Upper lobe of right lung (tissue), 1 donor: ENCODE data around the gene TBX3. TPM values are rescaled to one million over a fixed set of nuclear protein-coding genes. Genes with fewer than 3 reads are reported as not detected.
A peak's percentile ranks its signal among the peaks of the same experiment; 100 is the strongest.

ENCODE experiments used
- ATAC-seq: fragments of 200-7000 bp; cut with Tn5 transposase; one replicate; pipeline ENCODE4 v1.9.1; 2020; ENCODE audit warnings: mild to moderate bottlenecking, moderate library complexity
- DNase-seq: peaks from one replicate; pipeline ENCODE4 v3.0.0-alpha.2; 2020
- H3K27ac ChIP-seq: fragments of 200-600 bp; one replicate; pipeline ENCODE4 v1.8.0; 2022
- H3K27me3 ChIP-seq: fragments of 200-600 bp; one replicate; pipeline ENCODE4 v1.8.0; 2022; ENCODE audit warnings: mild to moderate bottlenecking
- H3K36me3 ChIP-seq: fragments of 200-600 bp; one replicate; pipeline ENCODE4 v1.8.0; 2022
- H3K4me1 ChIP-seq: fragments of 200-600 bp; one replicate; pipeline ENCODE4 v1.8.0; 2022
- H3K4me3 ChIP-seq: fragments of 200-600 bp; one replicate; pipeline ENCODE4 v1.8.0; 2022; ENCODE audit warnings: mild to moderate bottlenecking
- H3K9me3 ChIP-seq: fragments of 200-600 bp; one replicate; pipeline ENCODE4 v1.8.0; 2022
- intact Hi-C: fragments of 100-400 bp; cut with DNase I; formaldehyde crosslinking; loops from one replicate; pipeline ENCODE4 v1.11.0; 2022
- total RNA-seq: library from RNA; stranded (reverse); fragmentation: NEBNext Ultra II Directional; extraction: Animal tissue kit (Norgen Biotek cat#: 25700); gene quantifications from one replicate; pipeline ENCODE4 v1.2.1, GENCODE V29; 2021
- TF ChIP-seq, protein P1 (sequence below): fragments of 200-600 bp; IDR thresholded peaks from one replicate; pipeline ENCODE4 v1.8.0; 2022; ENCODE audit warnings: antibody characterized with exemption
- donor health status: DM: no; HTN: yes; CAD: no; lungs with severe emphysema.

The TBX3 gene
- total RNA-seq, 1 donor from 2014 or later, result 35.9 TPM

DNA sequence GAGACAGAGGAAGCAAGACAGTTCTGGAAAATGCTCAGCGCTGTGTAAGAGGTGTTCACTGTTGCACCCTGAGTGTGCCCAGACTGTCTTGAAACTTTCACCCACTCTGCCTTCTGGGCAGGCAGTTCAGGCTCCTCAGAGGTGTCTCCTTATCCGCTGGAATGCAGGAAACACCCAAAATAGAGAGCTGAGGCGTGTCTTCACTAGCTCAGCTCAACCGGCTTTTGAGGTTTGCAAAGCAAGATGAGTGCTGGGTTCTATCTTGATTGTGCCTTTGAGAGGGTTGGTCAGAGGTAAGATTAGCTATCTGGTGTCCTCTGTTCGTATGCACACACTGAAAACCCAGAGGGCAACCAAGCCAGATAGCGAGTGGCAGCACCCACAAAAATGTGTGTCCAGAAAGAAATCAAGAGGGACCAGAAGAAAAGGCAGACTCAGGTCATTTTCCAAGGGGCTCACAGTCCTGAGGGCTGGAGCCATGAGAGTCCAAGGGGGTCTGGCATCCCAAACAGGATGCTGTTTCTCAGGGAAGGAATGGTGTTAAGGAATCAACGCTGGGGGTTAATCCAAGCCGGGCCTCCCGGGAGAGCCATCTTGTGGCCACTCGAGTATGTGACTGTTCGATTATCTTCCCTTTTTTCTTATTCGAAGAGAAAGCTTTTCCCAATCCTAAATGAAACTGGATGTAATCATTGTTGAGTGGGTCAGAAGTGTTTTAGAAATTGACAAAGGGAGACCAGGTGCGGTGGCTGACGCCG lies 47.1 kb downstream of the TBX3 start:
- Histone ChIP-seq H3K36me3 (no peaks in the 10 kb centered on the region), H3K9me3 (no peaks in the 10 kb centered on the region), H3K27ac (no peak overlapping the region), H3K4me1 (no peaks in the 10 kb centered on the region), H3K4me3 (no peak overlapping the region), H3K27me3 (no peaks in the 10 kb centered on the region)
- ATAC-seq (no peak), DNase-seq (no peak)
- intact Hi-C loops, result no loop called here
- TF ChIP-seq, protein P1, sequence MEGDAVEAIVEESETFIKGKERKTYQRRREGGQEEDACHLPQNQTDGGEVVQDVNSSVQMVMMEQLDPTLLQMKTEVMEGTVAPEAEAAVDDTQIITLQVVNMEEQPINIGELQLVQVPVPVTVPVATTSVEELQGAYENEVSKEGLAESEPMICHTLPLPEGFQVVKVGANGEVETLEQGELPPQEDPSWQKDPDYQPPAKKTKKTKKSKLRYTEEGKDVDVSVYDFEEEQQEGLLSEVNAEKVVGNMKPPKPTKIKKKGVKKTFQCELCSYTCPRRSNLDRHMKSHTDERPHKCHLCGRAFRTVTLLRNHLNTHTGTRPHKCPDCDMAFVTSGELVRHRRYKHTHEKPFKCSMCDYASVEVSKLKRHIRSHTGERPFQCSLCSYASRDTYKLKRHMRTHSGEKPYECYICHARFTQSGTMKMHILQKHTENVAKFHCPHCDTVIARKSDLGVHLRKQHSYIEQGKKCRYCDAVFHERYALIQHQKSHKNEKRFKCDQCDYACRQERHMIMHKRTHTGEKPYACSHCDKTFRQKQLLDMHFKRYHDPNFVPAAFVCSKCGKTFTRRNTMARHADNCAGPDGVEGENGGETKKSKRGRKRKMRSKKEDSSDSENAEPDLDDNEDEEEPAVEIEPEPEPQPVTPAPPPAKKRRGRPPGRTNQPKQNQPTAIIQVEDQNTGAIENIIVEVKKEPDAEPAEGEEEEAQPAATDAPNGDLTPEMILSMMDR, result peak; percentile 29

GRCh38 chr12:114631242-114631641 lies 52.7 kb downstream of the TBX3 start:
- Histone ChIP-seq H3K27me3 (peaks cover 11% of the 10 kb centered on the region), H3K27ac (no peak overlapping the region), H3K36me3 (no peaks in the 10 kb centered on the region), H3K4me1 (no peaks in the 10 kb centered on the region), H3K4me3 (no peak overlapping the region), H3K9me3 (no peaks in the 10 kb centered on the region)
- DNase-seq (no peak), ATAC-seq (no peak)
- intact Hi-C loops, result no loop called here
- TF ChIP-seq, protein P1, result no peak

GRCh38 chr12:114628199-114628598 lies 55.8 kb downstream of the TBX3 start:
- intact Hi-C loops, result no loop called here
- no peaks in the 10 kb centered on the region for H3K36me3 ChIP-seq
- H3K9me3 ChIP-seq, result no peaks in the 10 kb centered on the region
- DNase-seq (no peak), ATAC-seq (no peak)
- TF ChIP-seq, protein P1, result no peak
- H3K27me3 ChIP-seq, result peaks cover 11% of the 10 kb centered on the region
- H3K4me1 ChIP-seq, result no peaks in the 10 kb centered on the region
- no peak overlapping the region for H3K4me3 ChIP-seq
- H3K27ac ChIP-seq, result no peak overlapping the region

- TF ChIP-seq, protein P1, result no peak
- intact Hi-C loops, result no loop called here
- ATAC-seq (no peak), DNase-seq (no peak)
- no peaks in the 10 kb centered on the region for H3K9me3 ChIP-seq
- H3K27me3 ChIP-seq, result peaks cover 11% of the 10 kb centered on the region
- no peaks in the 10 kb centered on the region for H3K4me1 ChIP-seq
- H3K36me3 ChIP-seq, result no peaks in the 10 kb centered on the region
- no peak overlapping the region for H3K4me3 ChIP-seq
- no peak overlapping the region for H3K27ac ChIP-seq
These were observed 56.6 kb downstream of the TBX3 start for GRCh38 chr12:114627393-114627792.

- Histone ChIP-seq H3K36me3 (no peaks in the 10 kb centered on the region), H3K4me1 (no peaks in the 10 kb centered on the region), H3K27me3 (peaks cover 5% of the 10 kb centered on the region), H3K9me3 (no peaks in the 10 kb centered on the region), H3K4me3 (no peak overlapping the region), H3K27ac (no peak overlapping the region)
- peak; percentile 64 for ATAC-seq
- no peak for DNase-seq
- intact Hi-C loops, result no loop called here
- TF ChIP-seq, protein P1, result peak; percentile 62
These were observed 58.6 kb downstream of the TBX3 start for GRCh38 chr12:114625294-114625851.
